Measurements from ENCODE around the gene FAM216B. TPM values are rescaled to one million over a fixed set of nuclear protein-coding genes. Genes with fewer than 3 reads are reported as not detected.
A peak's percentile ranks its signal among the peaks of the same experiment; 100 is the strongest.

Gene FAM216B
- total and polyA plus RNA-seq, 2 experiments from 2014 or later, result 0.90 to 2.2 TPM

- peaks cover 6% of the 10 kb centered on the region for H3K4me1 ChIP-seq (ENCODE audit: insufficient read depth)
- no peak for TF ChIP-seq EZH2phosphoT487 (IDR thresholded peaks at IDR 0.05; ENCODE audit: low read depth, severe bottlenecking, unreplicated experiment)
- TF ChIP-seq EZH2 (IDR thresholded peaks at IDR 0.05; ENCODE audit: borderline replicate concordance), result no peak
- TF ChIP-seq, protein P1, sequence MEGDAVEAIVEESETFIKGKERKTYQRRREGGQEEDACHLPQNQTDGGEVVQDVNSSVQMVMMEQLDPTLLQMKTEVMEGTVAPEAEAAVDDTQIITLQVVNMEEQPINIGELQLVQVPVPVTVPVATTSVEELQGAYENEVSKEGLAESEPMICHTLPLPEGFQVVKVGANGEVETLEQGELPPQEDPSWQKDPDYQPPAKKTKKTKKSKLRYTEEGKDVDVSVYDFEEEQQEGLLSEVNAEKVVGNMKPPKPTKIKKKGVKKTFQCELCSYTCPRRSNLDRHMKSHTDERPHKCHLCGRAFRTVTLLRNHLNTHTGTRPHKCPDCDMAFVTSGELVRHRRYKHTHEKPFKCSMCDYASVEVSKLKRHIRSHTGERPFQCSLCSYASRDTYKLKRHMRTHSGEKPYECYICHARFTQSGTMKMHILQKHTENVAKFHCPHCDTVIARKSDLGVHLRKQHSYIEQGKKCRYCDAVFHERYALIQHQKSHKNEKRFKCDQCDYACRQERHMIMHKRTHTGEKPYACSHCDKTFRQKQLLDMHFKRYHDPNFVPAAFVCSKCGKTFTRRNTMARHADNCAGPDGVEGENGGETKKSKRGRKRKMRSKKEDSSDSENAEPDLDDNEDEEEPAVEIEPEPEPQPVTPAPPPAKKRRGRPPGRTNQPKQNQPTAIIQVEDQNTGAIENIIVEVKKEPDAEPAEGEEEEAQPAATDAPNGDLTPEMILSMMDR (IDR thresholded peaks at IDR 0.05; ENCODE audit: poor library complexity), result no peak
- 65% methylated on average over 3 of the region's 3 CpGs for WGBS (ENCODE audit: low lambda C conversion rate, missing lambda C conversion rate)
- no peaks in the 10 kb centered on the region for H3K27me3 ChIP-seq
- no peak for DNase-seq (ENCODE audit: low spot score)
- H2AFZ ChIP-seq, result no peak overlapping the region
- H3K9me3 ChIP-seq (ENCODE audit: low read depth), result no peaks in the 10 kb centered on the region
- no peak overlapping the region for H3K4me3 ChIP-seq
- no peaks in the 10 kb centered on the region for H3K9me2 ChIP-seq (replicated peaks; ENCODE audit: insufficient read depth)
- H3K4me2 ChIP-seq, result no peak overlapping the region
- no peaks in the 10 kb centered on the region for H4K20me1 ChIP-seq (ENCODE audit: insufficient read depth, poor library complexity, severe bottlenecking)
- H3K79me2 ChIP-seq, result no peaks in the 10 kb centered on the region
- H3K27ac ChIP-seq, result no peak overlapping the region
- no peaks in the 10 kb centered on the region for H3K36me3 ChIP-seq (replicated peaks; ENCODE audit: insufficient read depth, low read depth)
Observed at GRCh38 chr13:42758515-42758914, 22.9 kb upstream of the FAM216B start.

GRCh38 chr13:42760951-42761350 is 20.4 kb upstream of the FAM216B start:
- Histone ChIP-seq H3K27ac (peak overlapping the region; percentile 57), H3K27me3 (no peaks in the 10 kb centered on the region), H2AFZ (no peak overlapping the region), H3K4me3 (no peak overlapping the region), H3K36me3 (replicated peaks; ENCODE audit: insufficient read depth, low read depth) (no peaks in the 10 kb centered on the region), H3K4me2 (no peak overlapping the region), H4K20me1 (ENCODE audit: insufficient read depth, poor library complexity, severe bottlenecking) (no peaks in the 10 kb centered on the region), H3K79me2 (no peaks in the 10 kb centered on the region), H3K9me3 (ENCODE audit: low read depth) (no peaks in the 10 kb centered on the region), H3K9me2 (replicated peaks; ENCODE audit: insufficient read depth) (no peaks in the 10 kb centered on the region), H3K4me1 (ENCODE audit: insufficient read depth) (no peaks in the 10 kb centered on the region)
- DNase-seq (ENCODE audit: low spot score), result peak; percentile 10
- 68% methylated on average over 5 of the region's 5 CpGs for WGBS (ENCODE audit: low lambda C conversion rate, missing lambda C conversion rate)
- TF ChIP-seq EZH2 (IDR thresholded peaks at IDR 0.05; ENCODE audit: borderline replicate concordance), result no peak
- no peak for TF ChIP-seq EZH2phosphoT487 (IDR thresholded peaks at IDR 0.05; ENCODE audit: low read depth, severe bottlenecking, unreplicated experiment)
- TF ChIP-seq, protein P1 (IDR thresholded peaks at IDR 0.05; ENCODE audit: poor library complexity), result no peak

- no peaks in the 10 kb centered on the region for H3K27me3 ChIP-seq
- no peak overlapping the region for H3K4me2 ChIP-seq
- no peak overlapping the region for H3K4me3 ChIP-seq
- no peaks in the 10 kb centered on the region for H3K36me3 ChIP-seq (replicated peaks; ENCODE audit: insufficient read depth, low read depth)
- TF ChIP-seq EZH2phosphoT487 (IDR thresholded peaks at IDR 0.05; ENCODE audit: low read depth, severe bottlenecking, unreplicated experiment) (no peak), EZH2 (IDR thresholded peaks at IDR 0.05; ENCODE audit: borderline replicate concordance) (no peak)
- TF ChIP-seq, protein P1 (IDR thresholded peaks at IDR 0.05; ENCODE audit: poor library complexity), result no peak
- WGBS (ENCODE audit: low lambda C conversion rate, missing lambda C conversion rate), result 74% methylated on average over 3 of the region's 3 CpGs
- no peaks in the 10 kb centered on the region for H4K20me1 ChIP-seq (ENCODE audit: insufficient read depth, poor library complexity, severe bottlenecking)
- no peaks in the 10 kb centered on the region for H3K4me1 ChIP-seq (ENCODE audit: insufficient read depth)
- H3K9me3 ChIP-seq (ENCODE audit: low read depth), result no peaks in the 10 kb centered on the region
- no peaks in the 10 kb centered on the region for H3K79me2 ChIP-seq
- no peak overlapping the region for H2AFZ ChIP-seq
- no peaks in the 10 kb centered on the region for H3K9me2 ChIP-seq (replicated peaks; ENCODE audit: insufficient read depth)
- H3K27ac ChIP-seq, result peak overlapping the region; percentile 57
- peak; percentile 17 for DNase-seq (ENCODE audit: low spot score)
Observed at GRCh38 chr13:42762251-42762650, 19.1 kb upstream of the FAM216B start.

GRCh38 chr13:42762917-42763316 is 18.5 kb upstream of the FAM216B start:
- no peak overlapping the region for H3K4me3 ChIP-seq
- DNase-seq (ENCODE audit: low spot score), result peak; percentile 18
- no peaks in the 10 kb centered on the region for H3K36me3 ChIP-seq (replicated peaks; ENCODE audit: insufficient read depth, low read depth)
- no peaks in the 10 kb centered on the region for H3K4me1 ChIP-seq (ENCODE audit: insufficient read depth)
- no peaks in the 10 kb centered on the region for H4K20me1 ChIP-seq (ENCODE audit: insufficient read depth, poor library complexity, severe bottlenecking)
- peak overlapping the region; percentile 57 for H3K27ac ChIP-seq
- H3K27me3 ChIP-seq, result no peaks in the 10 kb centered on the region
- no peak overlapping the region for H3K4me2 ChIP-seq
- no peak overlapping the region for H2AFZ ChIP-seq
- H3K9me3 ChIP-seq (ENCODE audit: low read depth), result no peaks in the 10 kb centered on the region
- no peaks in the 10 kb centered on the region for H3K79me2 ChIP-seq
- 74% methylated on average over 2 of the region's 2 CpGs for WGBS (ENCODE audit: low lambda C conversion rate, missing lambda C conversion rate)
- H3K9me2 ChIP-seq (replicated peaks; ENCODE audit: insufficient read depth), result no peaks in the 10 kb centered on the region
- TF ChIP-seq EZH2 (IDR thresholded peaks at IDR 0.05; ENCODE audit: borderline replicate concordance) (no peak), EZH2phosphoT487 (IDR thresholded peaks at IDR 0.05; ENCODE audit: low read depth, severe bottlenecking, unreplicated experiment) (no peak)
- TF ChIP-seq, protein P1 (IDR thresholded peaks at IDR 0.05; ENCODE audit: poor library complexity), result no peak
